K562 (cell line): ENCODE measurements around the gene CHST10. TPM values are rescaled to one million over a fixed set of nuclear protein-coding genes. Genes with fewer than 3 reads are reported as not detected.

ENCODE experiments used
- ATAC-seq: fragments of 200-7000 bp; cut with Tn5 transposase; 3 replicates; pipeline ENCODE4 v1.9.1; 2020; ENCODE audit warnings: moderate library complexity
- BruUV-seq: library from RNA; stranded (reverse); fragments of 400-500 nt; replicated peaks from 2 replicates; lab custom pipeline; 2021; lab: Mats Ljungman, UMichigan
- CTCF ChIA-PET: fragments of 300-600 bp; formaldehyde crosslinking; extraction: SDS; loops from one replicate; lab custom pipeline; 2021; ENCODE audit warnings: low intra/inter-chr PET ratio; lab: Yijun Ruan, JAX
- POLR2A ChIA-PET: fragments of 300-600, 350-650 bp; sonication (Branson Sonifier 250); formaldehyde crosslinking; extraction: SDS; loops from one replicate; lab custom pipeline; 2021; ENCODE audit warnings: antibody characterized with exemption, inconsistent platforms; lab: Yijun Ruan, JAX
- DNase-seq, 4 experiments: peaks; one replicate each; pipeline versions ENCODE4 v3.0.0 to v3.0.0-alpha.2; 2011 to 2018; ENCODE audit warnings: low spot score in 3 of 4, mixed read lengths in 3 of 4; ENCODE audit errors: extremely low read depth in 1 of 4
- FAIRE-seq: peaks from 2 replicates; lab custom pipeline; 2011; peaks lifted over from hg19 to GRCh38; lab: Jason Lieb, UNC
- H2AFZ ChIP-seq: 2 replicates; pipeline ENCODE4 v1.6.0; 2011; ENCODE audit warnings: low read depth, low read length, control low read depth, inconsistent platforms
- H3K27ac ChIP-seq: fragments of 200-600 bp; 3 replicates; pipeline ENCODE4 v1.8.0; 2011; ENCODE audit warnings: low read depth, mild to moderate bottlenecking, control low read depth, inconsistent platforms, low read length, moderate library complexity, mixed read lengths; ENCODE audit errors: extremely low read depth
- H3K27me3 ChIP-seq, 2 experiments: fragments of 300-600 bp in 1 of 2; 2 replicates in 1 of 2; 3 replicates in 1 of 2; pipeline versions ENCODE4 v1.6.0 to v1.8.0; 2011; ENCODE audit warnings: inconsistent platforms in 2 of 2, low read length in 2 of 2, mild to moderate bottlenecking in 1 of 2, mixed read lengths in 1 of 2, moderate library complexity in 1 of 2; ENCODE audit not compliant: control insufficient read depth in 2 of 2, insufficient read depth in 2 of 2
- H3K36me3 ChIP-seq: fragments of 300-600 bp; 3 replicates; pipeline ENCODE4 v1.8.0; 2011; ENCODE audit warnings: mild to moderate bottlenecking, low read length, inconsistent platforms; ENCODE audit not compliant: control insufficient read depth, insufficient read depth
- H3K4me1 ChIP-seq, 2 experiments: fragments of 200-600 bp in 1 of 2; replicated peaks in 1 of 2; 2 replicates in 1 of 2; 3 replicates in 1 of 2; pipeline versions ENCODE4 v1.5.1 to v1.8.0; 2011; ENCODE audit warnings: inconsistent platforms in 2 of 2, low read length in 2 of 2, mild to moderate bottlenecking in 1 of 2, mixed read lengths in 1 of 2, moderate library complexity in 1 of 2; ENCODE audit not compliant: control insufficient read depth in 2 of 2, insufficient read depth in 2 of 2
- H3K4me2 ChIP-seq: 2 replicates; pipeline ENCODE4 v1.6.1; 2011; ENCODE audit warnings: low read length, control low read depth, inconsistent platforms, mixed read lengths; ENCODE audit not compliant: insufficient read depth
- H3K4me3 ChIP-seq: fragments of 200-600 bp; sonication (generic), shearing (Covaris generic); 2 replicates; pipeline ENCODE4 v1.5.1; 2016; ENCODE audit warnings: control low read depth, inconsistent platforms
- H3K79me2 ChIP-seq: fragments of 200-600 bp; 3 replicates; pipeline ENCODE4 v1.8.0; 2011; ENCODE audit warnings: low read length, inconsistent platforms; ENCODE audit not compliant: control insufficient read depth, insufficient read depth
- H3K9ac ChIP-seq, 2 experiments: 2 replicates each; pipeline versions ENCODE4 v1.6.0 to v1.6.1; 2011; ENCODE audit warnings: low read depth in 2 of 2, low read length in 2 of 2, control low read depth in 1 of 2, inconsistent platforms in 1 of 2, mild to moderate bottlenecking in 1 of 2, mixed read lengths in 1 of 2; ENCODE audit not compliant: insufficient read depth in 1 of 2
- H3K9me1 ChIP-seq: one replicate; pipeline ENCODE4 v1.6.0; 2011; ENCODE audit warnings: inconsistent platforms, mild to moderate bottlenecking, low read length, moderate library complexity; ENCODE audit not compliant: control insufficient read depth, insufficient read depth
- H3K9me3 ChIP-seq: replicated peaks from 2 replicates; pipeline ENCODE4 v1.5.1; 2011; ENCODE audit warnings: low read depth, low read length, inconsistent platforms; ENCODE audit not compliant: control insufficient read depth, insufficient read depth
- H4K20me1 ChIP-seq: replicated peaks from 2 replicates; pipeline ENCODE4 v1.6.1; 2011; ENCODE audit warnings: low read length, inconsistent platforms, mixed read lengths; ENCODE audit not compliant: control insufficient read depth, insufficient read depth
- EWSR1 ChIP-seq: fragments of 450-650 bp; IDR thresholded peaks from 2 replicates; pipeline ENCODE4 v1.6.1; 2018; ENCODE audit warnings: borderline replicate concordance, mild to moderate bottlenecking, low read depth, moderate library complexity; ENCODE audit not compliant: partially characterized antibody
- NFYB ChIP-seq: IDR thresholded peaks from 2 replicates; pipeline ENCODE4 v1.6.1; 2011; ENCODE audit warnings: mild to moderate bottlenecking, moderate library complexity; ENCODE audit not compliant: insufficient read length; ENCODE audit errors: extremely low read depth
- SMC3 ChIP-seq: conservative IDR thresholded peaks from 2 replicates; pipeline ENCODE4 v1.6.1; 2011; ENCODE audit warnings: low read depth, low read length, improper control_type of control experiment; ENCODE audit not compliant: insufficient read depth
- ZC3H8 ChIP-seq: fragments of 450-650 bp; IDR thresholded peaks from 2 replicates; pipeline ENCODE4 v1.6.1; 2017
- ZNF165 ChIP-seq: fragments of 250-450 bp; sonication (Bioruptor Pico); IDR thresholded peaks from 2 replicates; pipeline ENCODE4 v1.4.0; 2020; ENCODE audit warnings: borderline replicate concordance
- WGBS: fragments of 100-300 bp; shearing (Covaris generic); methylation state at CpG from one replicate; pipeline ENCODE4 v1.1.6; 2016; ENCODE audit warnings: low coverage, mixed read lengths; ENCODE audit not compliant: insufficient coverage; ENCODE audit errors: missing lambda C conversion rate; 5-methylcytosine and 5-hydroxymethylcytosine counted together
- in situ Hi-C: fragments of 300-500 bp; cut with MboI; formaldehyde crosslinking; loops from 4 replicates; pipeline ENCODE4 v1.15.0; 2018; ENCODE audit warnings: inconsistent platforms, mixed read lengths
- intact Hi-C: fragments of 100-400 bp; cut with micrococcal nuclease; formaldehyde crosslinking; loops from 2 replicates; pipeline ENCODE4 v1.14.2; 2022
- polyA plus RNA-seq, 8 experiments: library from polyadenylated mRNA; depleted of rRNA in 4 of 8; stranded (reverse) in 5 of 8; unstranded in 3 of 8; fragments of >200 nt; fragmentation: Nextera tagmentation in 2 of 8; fragmentation: Illumina TruSeq in 1 of 8; extraction: Ambion mirVana in 2 of 8; extraction: Trizol in 1 of 8; gene quantifications; 2 replicates each; pipeline versions ENCODE4 v1.2.1 to v1.2.3, GENCODE V29; 2011 to 2014; ENCODE audit warnings: inconsistent platforms in 1 of 8, missing spikeins in 1 of 8
- total RNA-seq, 7 experiments: library from RNA; depleted of rRNA in 6 of 7; stranded (reverse); fragments of >200 nt in 6 of 7; fragmentation: Illumina TruSeq in 2 of 7; extraction: Trizol in 2 of 7; gene quantifications; 2 replicates each; pipeline versions ENCODE4 v1.2.1 to v1.2.3, GENCODE V29; 2011 to 2021; ENCODE audit warnings: low replicate concordance in 1 of 7
- TF ChIP-seq, protein P1 (sequence below): fragments of 450-650 bp; IDR thresholded peaks from 2 replicates; pipeline ENCODE4 v1.6.1; 2016; ENCODE audit warnings: low read depth
- TF ChIP-seq, protein P2 (sequence below), 3 experiments: fragments of 200-800 bp in 1 of 3; fragments of 250-450 bp in 1 of 3; fragments of 450-650 bp in 1 of 3; sonication (Bioruptor Pico) in 1 of 3; sonication (Bioruptor generic) in 1 of 3; formaldehyde crosslinking in 1 of 3; IDR thresholded peaks; 2 replicates each; pipeline versions ENCODE4 v1.6.1 to v1.8.0; 2016 to 2022; ENCODE audit warnings: mild to moderate bottlenecking in 2 of 3, missing genetic modification characterization in 2 of 3, missing compliant biosample characterization in 1 of 3, moderate library complexity in 1 of 3

The CHST10 gene
- total and polyA plus RNA-seq, 9 of the 15 experiments (the other 6 are each of a cell fraction or from before 2014, with no cell fraction given): 1.3 to 30.9 (median 19.3) TPM

DNA sequence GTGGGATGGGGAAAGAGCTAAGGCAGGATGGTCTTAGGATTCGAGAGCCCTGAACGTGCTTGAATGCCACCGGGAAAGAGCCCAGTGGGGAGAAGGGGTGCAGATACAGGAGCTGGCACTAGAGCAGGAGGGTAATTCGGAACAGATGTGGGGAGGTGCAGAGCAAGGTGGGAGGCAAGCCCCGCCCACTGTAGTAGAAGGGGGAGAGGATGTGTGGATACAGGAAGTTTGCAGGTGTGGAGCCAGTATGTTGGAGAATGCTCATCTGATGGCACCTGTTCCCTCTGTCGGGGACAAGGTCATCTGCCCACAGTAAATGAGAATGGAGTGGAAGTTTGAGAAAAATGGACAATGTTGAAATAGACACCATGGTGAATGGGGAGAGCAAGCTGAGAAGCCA lies 28.8 kb downstream of the CHST10 start:
- peaks cover 0 to 2% of the 10 kb centered on the region in 2 experiments; a peak in 1 of 5 replicates for H3K4me1 ChIP-seq
- no peaks in the 10 kb centered on the region for H4K20me1 ChIP-seq
- ChIA-PET POLR2A (no interaction called here), CTCF (no interaction called here)
- no TSS peak for BruUV-seq
- intact Hi-C loops: no loop called here
- no peaks in the 10 kb centered on the region for H3K9me3 ChIP-seq
- H3K4me2 ChIP-seq: no peak overlapping the region
- no peak for FAIRE-seq
- no peak for DNase-seq
- TF ChIP-seq SMC3: no peak
- no peak for TF ChIP-seq ZC3H8
- TF ChIP-seq ZNF165 (CRISPR knock-in tag): no peak
- TF ChIP-seq, protein P1, sequence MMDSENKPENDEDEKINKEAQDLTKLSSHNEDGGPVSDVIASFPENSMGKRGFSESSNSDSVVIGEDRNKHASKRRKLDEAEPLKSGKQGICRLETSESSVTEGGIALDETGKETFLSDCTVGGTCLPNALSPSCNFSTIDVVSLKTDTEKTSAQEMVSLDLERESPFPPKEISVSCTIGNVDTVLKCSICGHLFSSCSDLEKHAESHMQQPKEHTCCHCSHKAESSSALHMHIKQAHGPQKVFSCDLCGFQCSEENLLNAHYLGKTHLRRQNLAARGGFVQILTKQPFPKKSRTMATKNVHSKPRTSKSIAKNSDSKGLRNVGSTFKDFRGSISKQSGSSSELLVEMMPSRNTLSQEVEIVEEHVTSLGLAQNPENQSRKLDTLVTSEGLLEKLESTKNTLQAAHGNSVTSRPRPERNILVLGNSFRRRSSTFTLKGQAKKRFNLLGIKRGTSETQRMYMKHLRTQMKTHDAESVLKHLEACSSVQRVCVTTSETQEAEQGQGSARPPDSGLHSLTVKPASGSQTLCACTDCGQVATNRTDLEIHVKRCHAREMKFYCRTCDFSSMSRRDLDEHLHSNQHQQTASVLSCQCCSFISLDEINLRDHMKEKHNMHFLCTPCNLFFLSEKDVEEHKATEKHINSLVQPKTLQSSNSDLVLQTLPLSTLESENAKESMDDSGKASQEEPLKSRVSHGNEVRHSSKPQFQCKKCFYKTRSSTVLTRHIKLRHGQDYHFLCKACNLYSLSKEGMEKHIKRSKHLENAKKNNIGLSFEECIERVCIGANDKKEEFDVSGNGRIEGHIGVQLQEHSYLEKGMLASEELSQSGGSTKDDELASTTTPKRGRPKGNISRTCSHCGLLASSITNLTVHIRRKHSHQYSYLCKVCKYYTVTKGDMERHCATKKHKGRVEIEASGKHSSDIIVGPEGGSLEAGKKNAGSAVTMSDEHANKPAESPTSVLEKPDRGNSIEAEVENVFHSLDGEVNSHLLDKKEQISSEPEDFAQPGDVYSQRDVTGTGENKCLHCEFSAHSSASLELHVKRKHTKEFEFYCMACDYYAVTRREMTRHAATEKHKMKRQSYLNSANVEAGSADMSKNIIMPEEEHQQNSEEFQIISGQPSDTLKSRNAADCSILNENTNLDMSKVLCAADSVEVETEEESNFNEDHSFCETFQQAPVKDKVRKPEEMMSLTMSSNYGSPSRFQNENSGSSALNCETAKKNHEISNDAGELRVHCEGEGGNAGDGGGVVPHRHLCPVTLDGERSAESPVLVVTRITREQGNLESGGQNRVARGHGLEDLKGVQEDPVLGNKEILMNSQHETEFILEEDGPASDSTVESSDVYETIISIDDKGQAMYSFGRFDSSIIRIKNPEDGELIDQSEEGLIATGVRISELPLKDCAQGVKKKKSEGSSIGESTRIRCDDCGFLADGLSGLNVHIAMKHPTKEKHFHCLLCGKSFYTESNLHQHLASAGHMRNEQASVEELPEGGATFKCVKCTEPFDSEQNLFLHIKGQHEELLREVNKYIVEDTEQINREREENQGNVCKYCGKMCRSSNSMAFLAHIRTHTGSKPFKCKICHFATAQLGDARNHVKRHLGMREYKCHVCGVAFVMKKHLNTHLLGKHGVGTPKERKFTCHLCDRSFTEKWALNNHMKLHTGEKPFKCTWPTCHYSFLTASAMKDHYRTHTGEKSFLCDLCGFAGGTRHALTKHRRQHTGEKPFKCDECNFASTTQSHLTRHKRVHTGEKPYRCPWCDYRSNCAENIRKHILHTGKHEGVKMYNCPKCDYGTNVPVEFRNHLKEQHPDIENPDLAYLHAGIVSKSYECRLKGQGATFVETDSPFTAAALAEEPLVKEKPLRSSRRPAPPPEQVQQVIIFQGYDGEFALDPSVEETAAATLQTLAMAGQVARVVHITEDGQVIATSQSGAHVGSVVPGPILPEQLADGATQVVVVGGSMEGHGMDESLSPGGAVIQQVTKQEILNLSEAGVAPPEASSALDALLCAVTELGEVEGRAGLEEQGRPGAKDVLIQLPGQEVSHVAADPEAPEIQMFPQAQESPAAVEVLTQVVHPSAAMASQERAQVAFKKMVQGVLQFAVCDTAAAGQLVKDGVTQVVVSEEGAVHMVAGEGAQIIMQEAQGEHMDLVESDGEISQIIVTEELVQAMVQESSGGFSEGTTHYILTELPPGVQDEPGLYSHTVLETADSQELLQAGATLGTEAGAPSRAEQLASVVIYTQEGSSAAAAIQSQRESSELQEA: no peak
- TF ChIP-seq NFYB: no peak
- TF ChIP-seq EWSR1: no peak
- TF ChIP-seq, protein P2, sequence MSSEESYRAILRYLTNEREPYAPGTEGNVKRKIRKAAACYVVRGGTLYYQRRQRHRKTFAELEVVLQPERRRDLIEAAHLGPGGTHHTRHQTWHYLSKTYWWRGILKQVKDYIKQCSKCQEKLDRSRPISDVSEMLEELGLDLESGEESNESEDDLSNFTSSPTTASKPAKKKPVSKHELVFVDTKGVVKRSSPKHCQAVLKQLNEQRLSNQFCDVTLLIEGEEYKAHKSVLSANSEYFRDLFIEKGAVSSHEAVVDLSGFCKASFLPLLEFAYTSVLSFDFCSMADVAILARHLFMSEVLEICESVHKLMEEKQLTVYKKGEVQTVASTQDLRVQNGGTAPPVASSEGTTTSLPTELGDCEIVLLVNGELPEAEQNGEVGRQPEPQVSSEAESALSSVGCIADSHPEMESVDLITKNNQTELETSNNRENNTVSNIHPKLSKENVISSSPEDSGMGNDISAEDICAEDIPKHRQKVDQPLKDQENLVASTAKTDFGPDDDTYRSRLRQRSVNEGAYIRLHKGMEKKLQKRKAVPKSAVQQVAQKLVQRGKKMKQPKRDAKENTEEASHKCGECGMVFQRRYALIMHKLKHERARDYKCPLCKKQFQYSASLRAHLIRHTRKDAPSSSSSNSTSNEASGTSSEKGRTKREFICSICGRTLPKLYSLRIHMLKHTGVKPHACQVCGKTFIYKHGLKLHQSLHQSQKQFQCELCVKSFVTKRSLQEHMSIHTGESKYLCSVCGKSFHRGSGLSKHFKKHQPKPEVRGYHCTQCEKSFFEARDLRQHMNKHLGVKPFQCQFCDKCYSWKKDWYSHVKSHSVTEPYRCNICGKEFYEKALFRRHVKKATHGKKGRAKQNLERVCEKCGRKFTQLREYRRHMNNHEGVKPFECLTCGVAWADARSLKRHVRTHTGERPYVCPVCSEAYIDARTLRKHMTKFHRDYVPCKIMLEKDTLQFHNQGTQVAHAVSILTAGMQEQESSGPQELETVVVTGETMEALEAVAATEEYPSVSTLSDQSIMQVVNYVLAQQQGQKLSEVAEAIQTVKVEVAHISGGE (CRISPR knock-in tag; IDR thresholded peaks at IDR 0.05): no peak
- TF ChIP-seq, all 486 proteins: peak for 0
- no peak overlapping the region for H3K4me3 ChIP-seq
- no peaks in the 10 kb centered on the region for H3K9me1 ChIP-seq
- ATAC-seq: no peak
- no peaks in the 10 kb centered on the region for H3K27me3 ChIP-seq
- 20% methylated on average over 6 of the region's 6 CpGs for WGBS
- H3K9ac ChIP-seq: no peak overlapping the region
- peaks cover 17% of the 10 kb centered on the region; the same call in 1 of the 3 replicates for H3K36me3 ChIP-seq
- H2AFZ ChIP-seq: no peak overlapping the region
- H3K27ac ChIP-seq: no peak overlapping the region
- in situ Hi-C loops: loop anchor here (25.0 kb wide), 1 partner anchor 826 kb away; no protein-coding TSS in a partner anchor
- H3K79me2 ChIP-seq: no peaks in the 10 kb centered on the region
